DND-41 (cell line): ENCODE results near the gene TTC23.

Source experiments
- CTCF ChIP-seq: IDR thresholded peaks from 2 replicates; pipeline ENCODE4 v1.5.1; 2012; ENCODE audit warnings: borderline replicate concordance, low read length, moderate library complexity, mild to moderate bottlenecking; ENCODE audit not compliant: poor library complexity, severe bottlenecking; ENCODE audit errors: extremely low read depth
- EZH2 ChIP-seq: IDR thresholded peaks from 3 replicates; pipeline ENCODE4 v1.6.1; 2012; ENCODE audit warnings: borderline replicate concordance, low read depth, mild to moderate bottlenecking, moderate library complexity, low read length, inconsistent platforms; ENCODE audit not compliant: severe bottlenecking

GRCh38 chr15:99108993-99109392, 140.4 kb downstream of the TTC23 start:
- TF ChIP-seq CTCF, result no peak
- no peak for TF ChIP-seq EZH2
